HepG2 (cell line): Measurements from ENCODE around the gene SYNE1. TPM values are rescaled to one million over a fixed set of nuclear protein-coding genes. Genes with fewer than 3 reads are reported as not detected.

Source experiments
- ATAC-seq: fragments of 200-7000 bp; cut with Tn5 transposase; 3 replicates; pipeline ENCODE4 v1.9.1; 2020; ENCODE audit warnings: mild to moderate bottlenecking, moderate library complexity
- BruUV-seq: library from RNA; stranded (reverse); fragments of 400-500 nt; replicated peaks from 2 replicates; lab custom pipeline; 2021; lab: Mats Ljungman, UMichigan
- CTCF ChIA-PET: fragments of 300-600 bp; formaldehyde crosslinking; extraction: SDS; loops from one replicate; lab custom pipeline; 2021; ENCODE audit warnings: low total read pairs, inconsistent platforms, low intra/inter-chr PET ratio; lab: Yijun Ruan, JAX
- POLR2A ChIA-PET: fragments of 350-600 bp; sonication (Branson Sonifier 250); formaldehyde crosslinking; loops from one replicate; lab custom pipeline; 2020; ENCODE audit warnings: antibody characterized with exemption, inconsistent platforms; lab: Yijun Ruan, JAX
- DNase-seq: peaks from one replicate; pipeline ENCODE4 v3.0.0-alpha.2; 2015; ENCODE audit warnings: low spot score
- FAIRE-seq: peaks from 3 replicates; lab custom pipeline; 2011; peaks lifted over from hg19 to GRCh38; lab: Jason Lieb, UNC
- H2AFZ ChIP-seq: one replicate; pipeline ENCODE4 v1.6.1; 2011; ENCODE audit warnings: low read length, inconsistent platforms
- H3K27ac ChIP-seq: fragments of 300-600 bp; 3 replicates; pipeline ENCODE4 v1.8.0; 2011; ENCODE audit warnings: mixed run types, mild to moderate bottlenecking, mixed read lengths, low read length, inconsistent platforms; ENCODE audit not compliant: insufficient read depth; ENCODE audit errors: extremely low read length
- H3K27me3 ChIP-seq, 2 experiments: fragments of 200-600 bp in 1 of 2; 2 replicates in 1 of 2; 3 replicates in 1 of 2; pipeline versions ENCODE4 v1.6.0 to v1.8.0; 2011; ENCODE audit warnings: low read length in 2 of 2, mild to moderate bottlenecking in 2 of 2, moderate library complexity in 2 of 2, inconsistent platforms in 1 of 2; ENCODE audit not compliant: insufficient read depth in 2 of 2, control insufficient read depth in 1 of 2
- H3K36me3 ChIP-seq, 2 experiments: fragments of 200-600 bp in 1 of 2; replicated peaks in 1 of 2; 2 replicates in 1 of 2; 3 replicates in 1 of 2; pipeline versions ENCODE4 v1.5.1 to v1.8.0; 2011; ENCODE audit warnings: low read length in 2 of 2, inconsistent platforms in 1 of 2; ENCODE audit not compliant: insufficient read depth in 2 of 2, control insufficient read depth in 1 of 2
- H3K4me1 ChIP-seq: 2 replicates; pipeline ENCODE4 v1.5.1; 2012; ENCODE audit warnings: low read length, inconsistent platforms; ENCODE audit not compliant: insufficient read depth
- H3K4me2 ChIP-seq: 2 replicates; pipeline ENCODE4 v1.6.0; 2011; ENCODE audit warnings: low read depth, low read length, inconsistent platforms
- H3K4me3 ChIP-seq, 3 experiments: fragments of 200-600 bp in 1 of 3; sonication (generic), shearing (Covaris generic) in 1 of 3; replicated peaks in 1 of 3; 2 replicates each; pipeline ENCODE4 v1.5.1; 2011 to 2016; ENCODE audit warnings: low read length in 3 of 3, inconsistent platforms in 2 of 3, low read depth in 2 of 3, mild to moderate bottlenecking in 2 of 3, control low read depth in 1 of 3, mixed read lengths in 1 of 3; ENCODE audit not compliant: insufficient read depth in 1 of 3
- H3K79me2 ChIP-seq: one replicate; pipeline ENCODE4 v1.6.1; 2011; ENCODE audit warnings: low read length, inconsistent platforms; ENCODE audit not compliant: insufficient read depth
- H3K9ac ChIP-seq: 2 replicates; pipeline ENCODE4 v1.6.0; 2011; ENCODE audit warnings: mild to moderate bottlenecking, low read depth, low read length, inconsistent platforms; ENCODE audit not compliant: insufficient read depth
- H3K9me3 ChIP-seq: 2 replicates; pipeline ENCODE4 v1.5.1; 2012; ENCODE audit warnings: mild to moderate bottlenecking, low read length
- H4K20me1 ChIP-seq: 2 replicates; pipeline ENCODE4 v1.6.0; 2011; ENCODE audit warnings: inconsistent platforms, mild to moderate bottlenecking, low read length, moderate library complexity; ENCODE audit not compliant: insufficient read depth
- BATF2 ChIP-seq: sonication (generic); formaldehyde crosslinking; IDR thresholded peaks from 2 replicates; pipeline ENCODE4 v1.8.0; 2022; ENCODE audit warnings: mild to moderate bottlenecking, missing genetic modification reagents, moderate library complexity
- MAFF ChIP-seq: IDR thresholded peaks from 2 replicates; pipeline ENCODE4 v1.6.1; 2011; ENCODE audit warnings: low read depth, low read length, improper control_type of control experiment
- MAFK ChIP-seq, 2 experiments: IDR thresholded peaks in 1 of 2; conservative IDR thresholded peaks in 1 of 2; 2 replicates each; pipeline ENCODE4 v1.6.1; 2011; ENCODE audit warnings: improper control_type of control experiment in 2 of 2, low read length in 2 of 2
- MTA3 ChIP-seq: sonication (generic); formaldehyde crosslinking; IDR thresholded peaks from 2 replicates; pipeline ENCODE4 v1.4.0; 2020; ENCODE audit warnings: missing genetic modification reagents
- PRDM10 ChIP-seq: sonication (generic); formaldehyde crosslinking; IDR thresholded peaks from 2 replicates; pipeline ENCODE4 v1.4.0; 2020; ENCODE audit warnings: low read depth, missing genetic modification reagents
- RARG ChIP-seq: sonication (generic); formaldehyde crosslinking; IDR thresholded peaks from 2 replicates; pipeline ENCODE4 v1.4.0; 2020; ENCODE audit warnings: low read depth, mild to moderate bottlenecking, missing genetic modification reagents
- SOX13 ChIP-seq, 3 experiments: fragments of 450-650 bp in 1 of 3; sonication (generic) in 1 of 3; formaldehyde crosslinking in 1 of 3; IDR thresholded peaks in 2 of 3; conservative IDR thresholded peaks in 1 of 3; 2 replicates each; pipeline versions ENCODE4 v1.5.0 to v1.6.1; 2016 to 2020; ENCODE audit warnings: antibody characterized with exemption in 1 of 3, mild to moderate bottlenecking in 1 of 3, missing compliant biosample characterization in 1 of 3, missing genetic modification reagents in 1 of 3, moderate library complexity in 1 of 3
- TFE3 ChIP-seq: IDR thresholded peaks from 2 replicates; pipeline ENCODE4 v1.6.1; 2016
- ZNF329 ChIP-seq: sonication (generic); formaldehyde crosslinking; IDR thresholded peaks from 2 replicates; pipeline ENCODE4 v1.9.0; 2021; ENCODE audit warnings: low read depth, mild to moderate bottlenecking, missing genetic modification reagents
- WGBS: methylation state at CpG from one replicate; pipeline ENCODE4 v1.1.6; 2017; ENCODE audit warnings: low lambda C conversion rate; 5-methylcytosine and 5-hydroxymethylcytosine counted together
- in situ Hi-C: cut with HindIII; loops from 2 replicates; pipeline ENCODE4 v1.10.0; 2017; ENCODE audit warnings: low pct_unique_long_range_greater_than_20kb; ENCODE audit not compliant: extremely low pct_ligation_motif_present
- intact Hi-C: fragments of 100-400 bp; cut with micrococcal nuclease; formaldehyde crosslinking; loops from one replicate; pipeline ENCODE4 v1.10.0; 2022; ENCODE audit not compliant: unreplicated experiment
- polyA plus RNA-seq, 8 experiments: library from polyadenylated mRNA; depleted of rRNA in 3 of 8; stranded (reverse) in 7 of 8; unstranded in 1 of 8; fragments of >200 nt; fragmentation: Illumina TruSeq in 4 of 8; extraction: Trizol in 4 of 8; gene quantifications; 2 replicates each; pipeline versions ENCODE4 v1.2.1 to v1.2.3, GENCODE V29; 2011 to 2016; ENCODE audit warnings: low read depth in 4 of 8, missing spikeins in 1 of 8, mixed read lengths in 1 of 8; ENCODE audit not compliant: insufficient read depth in 1 of 8
- total RNA-seq, 5 experiments: library from RNA; depleted of rRNA; stranded (reverse); fragments of >200 nt; fragmentation: Illumina TruSeq; extraction: Trizol; gene quantifications; 2 replicates each; pipeline ENCODE4 v1.2.3, GENCODE V29; 2016; ENCODE audit warnings: low read depth in 1 of 5

Gene SYNE1
- total and polyA plus RNA-seq, 2 of the 13 experiments (the other 11 are each of a cell fraction or from before 2014, with no cell fraction given), result 5.5 to 15.9 TPM

- DNase-seq (no peak), FAIRE-seq (no peak), ATAC-seq (no peak)
- H3K9ac ChIP-seq, result no peak overlapping the region
- no peaks in the 10 kb centered on the region for H3K4me1 ChIP-seq
- intact Hi-C loops, result no loop called here
- H2AFZ ChIP-seq, result no peak overlapping the region
- no peaks in the 10 kb centered on the region for H3K9me3 ChIP-seq
- POLR2A ChIA-PET, result no interaction called here
- H3K4me3 ChIP-seq, result no peak overlapping the region
- no peaks in the 10 kb centered on the region for H3K27me3 ChIP-seq
- no peaks in the 10 kb centered on the region for H4K20me1 ChIP-seq
- no peak for TF ChIP-seq RARG (CRISPR knock-in tag)
- TF ChIP-seq MAFF, result peak; percentile 64
- peak; percentile 54 to 79 for TF ChIP-seq MAFK (conservative IDR thresholded peaks at IDR 0.05 in 1 of 2, IDR thresholded peaks at IDR 0.05 in 1 of 2; ENCODE audit: low read length in 2 of 2)
- TF ChIP-seq, all 625 proteins: peak for 2
- no TSS peak for BruUV-seq
- no peaks in the 10 kb centered on the region for H3K36me3 ChIP-seq
- H3K79me2 ChIP-seq, result no peaks in the 10 kb centered on the region
- H3K27ac ChIP-seq, result no peak overlapping the region
- no peak overlapping the region for H3K4me2 ChIP-seq
- in situ Hi-C loops, result no loop called here
- CTCF ChIA-PET, result no interaction called here
Measured at GRCh38 chr6:152603911-152604310, 33.3 kb downstream of the SYNE1 start.

GRCh38 chr6:152600022-152600421 lies 37.1 kb downstream of the SYNE1 start:
- Histone ChIP-seq H3K36me3 (no peaks in the 10 kb centered on the region), H2AFZ (no peak overlapping the region), H3K4me1 (no peaks in the 10 kb centered on the region), H3K4me2 (no peak overlapping the region), H3K4me3 (no peak overlapping the region), H3K79me2 (no peaks in the 10 kb centered on the region), H3K9me3 (no peaks in the 10 kb centered on the region), H3K9ac (no peak overlapping the region), H3K27ac (no peak overlapping the region), H4K20me1 (no peaks in the 10 kb centered on the region), H3K27me3 (no peaks in the 10 kb centered on the region)
- 5% methylated on average over 5 of the region's 5 CpGs for WGBS
- no peak for TF ChIP-seq BATF2 (CRISPR knock-in tag)
- TF ChIP-seq TFE3 (CRISPR knock-in tag), result no peak
- TF ChIP-seq MTA3 (CRISPR knock-in tag), result no peak
- no peak for TF ChIP-seq PRDM10
- no peak for TF ChIP-seq ZNF329 (CRISPR knock-in tag)
- no peak for TF ChIP-seq SOX13 (IDR thresholded peaks at IDR 0.05)
- no peak for TF ChIP-seq SOX13 (CRISPR knock-in tag; conservative IDR thresholded peaks at IDR 0.05 in 1 of 2, IDR thresholded peaks at IDR 0.05 in 1 of 2)
- DNase-seq, result no peak
- POLR2A ChIA-PET, result no interaction called here
- no TSS peak for BruUV-seq
- CTCF ChIA-PET, result no interaction called here
- intact Hi-C loops (no loop called here), in situ Hi-C loops (no loop called here)
- ATAC-seq, result no peak
- FAIRE-seq, result no peak
